ENCODE data around the gene ADAT2. TPM values are rescaled to one million over a fixed set of nuclear protein-coding genes. Genes with fewer than 3 reads are reported as not detected.

Gene ADAT2
- polyA plus RNA-seq, 1 donor from 2014 or later, result 3.3 TPM

GRCh38 chr6:143410859-143411270 is 39.6 kb downstream of the ADAT2 start:
- Histone ChIP-seq H3K4me2 (ENCODE audit: low read length) (no peak overlapping the region), H3F3A (ENCODE audit: insufficient read depth, low read length, poor library complexity, severe bottlenecking) (no peaks in the 10 kb centered on the region), H3K9ac (ENCODE audit: low read length) (no peak overlapping the region), H3K36me3 (ENCODE audit: insufficient read depth, low read length) (no peaks in the 10 kb centered on the region), H3K4me3 (ENCODE audit: low read length) (no peak overlapping the region), H3K79me2 (replicated peaks; ENCODE audit: insufficient read depth, low read length) (no peaks in the 10 kb centered on the region), H3K9me2 (ENCODE audit: insufficient read depth, low read length) (no peaks in the 10 kb centered on the region), H4K20me1 (ENCODE audit: insufficient read depth) (no peaks in the 10 kb centered on the region), H3K9me3 (ENCODE audit: low read length) (no peaks in the 10 kb centered on the region), H2AFZ (ENCODE audit: low read depth, low read length) (no peak overlapping the region), H3K27me3 (ENCODE audit: insufficient read depth, low read depth, low read length) (no peaks in the 10 kb centered on the region), H3K27ac (ENCODE audit: low read length) (no peak overlapping the region)
- TF ChIP-seq POLR2AphosphoS5 (IDR thresholded peaks at IDR 0.05) (no peak), TAF1 (IDR thresholded peaks at IDR 0.05; ENCODE audit: low read depth) (no peak), MXI1 (conservative IDR thresholded peaks at IDR 0.05; ENCODE audit: poor library complexity, severe bottlenecking) (no peak), EP300 (conservative IDR thresholded peaks at IDR 0.05; ENCODE audit: poor library complexity, severe bottlenecking) (no peak), EZH2 (IDR thresholded peaks at IDR 0.05; ENCODE audit: borderline replicate concordance, insufficient read depth, low read length, poor library complexity, severe bottlenecking) (no peak), RAD21 (conservative IDR thresholded peaks at IDR 0.05) (no peak), CTCF (IDR thresholded peaks at IDR 0.05; ENCODE audit: poor library complexity, severe bottlenecking) (no peak), SMC3 (conservative IDR thresholded peaks at IDR 0.05; ENCODE audit: poor library complexity) (no peak)
- TF ChIP-seq, protein P1, sequence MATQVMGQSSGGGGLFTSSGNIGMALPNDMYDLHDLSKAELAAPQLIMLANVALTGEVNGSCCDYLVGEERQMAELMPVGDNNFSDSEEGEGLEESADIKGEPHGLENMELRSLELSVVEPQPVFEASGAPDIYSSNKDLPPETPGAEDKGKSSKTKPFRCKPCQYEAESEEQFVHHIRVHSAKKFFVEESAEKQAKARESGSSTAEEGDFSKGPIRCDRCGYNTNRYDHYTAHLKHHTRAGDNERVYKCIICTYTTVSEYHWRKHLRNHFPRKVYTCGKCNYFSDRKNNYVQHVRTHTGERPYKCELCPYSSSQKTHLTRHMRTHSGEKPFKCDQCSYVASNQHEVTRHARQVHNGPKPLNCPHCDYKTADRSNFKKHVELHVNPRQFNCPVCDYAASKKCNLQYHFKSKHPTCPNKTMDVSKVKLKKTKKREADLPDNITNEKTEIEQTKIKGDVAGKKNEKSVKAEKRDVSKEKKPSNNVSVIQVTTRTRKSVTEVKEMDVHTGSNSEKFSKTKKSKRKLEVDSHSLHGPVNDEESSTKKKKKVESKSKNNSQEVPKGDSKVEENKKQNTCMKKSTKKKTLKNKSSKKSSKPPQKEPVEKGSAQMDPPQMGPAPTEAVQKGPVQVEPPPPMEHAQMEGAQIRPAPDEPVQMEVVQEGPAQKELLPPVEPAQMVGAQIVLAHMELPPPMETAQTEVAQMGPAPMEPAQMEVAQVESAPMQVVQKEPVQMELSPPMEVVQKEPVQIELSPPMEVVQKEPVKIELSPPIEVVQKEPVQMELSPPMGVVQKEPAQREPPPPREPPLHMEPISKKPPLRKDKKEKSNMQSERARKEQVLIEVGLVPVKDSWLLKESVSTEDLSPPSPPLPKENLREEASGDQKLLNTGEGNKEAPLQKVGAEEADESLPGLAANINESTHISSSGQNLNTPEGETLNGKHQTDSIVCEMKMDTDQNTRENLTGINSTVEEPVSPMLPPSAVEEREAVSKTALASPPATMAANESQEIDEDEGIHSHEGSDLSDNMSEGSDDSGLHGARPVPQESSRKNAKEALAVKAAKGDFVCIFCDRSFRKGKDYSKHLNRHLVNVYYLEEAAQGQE (IDR thresholded peaks at IDR 0.05; ENCODE audit: borderline replicate concordance), result no peak

DNA sequence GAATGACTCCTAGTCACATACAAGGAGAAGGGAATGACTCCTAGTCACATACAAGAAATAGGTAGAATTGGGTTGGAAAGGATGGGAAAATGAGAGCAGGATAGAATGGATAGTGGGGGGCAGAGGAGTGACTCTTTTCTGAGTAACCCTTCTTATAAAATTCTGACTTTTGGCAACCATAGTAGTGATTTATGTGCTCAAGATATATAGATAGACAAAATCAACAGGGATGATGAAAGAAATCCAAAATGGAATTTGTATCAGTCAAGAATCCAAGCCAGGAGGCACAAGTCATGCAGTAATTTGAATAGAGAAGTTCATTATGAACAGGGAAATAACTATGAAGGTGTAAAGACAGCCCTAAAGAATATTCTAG is 41.7 kb downstream of the ADAT2 start:
- no peak overlapping the region for H3K9ac ChIP-seq (ENCODE audit: low read length)
- no peaks in the 10 kb centered on the region for H3K79me2 ChIP-seq (replicated peaks; ENCODE audit: insufficient read depth, low read length)
- H3K4me2 ChIP-seq (ENCODE audit: low read length), result no peak overlapping the region
- no peaks in the 10 kb centered on the region for H3K9me2 ChIP-seq (ENCODE audit: insufficient read depth, low read length)
- H3K4me3 ChIP-seq (ENCODE audit: low read length), result no peak overlapping the region
- no peaks in the 10 kb centered on the region for H3K9me3 ChIP-seq (ENCODE audit: low read length)
- TF ChIP-seq, protein P1 (IDR thresholded peaks at IDR 0.05; ENCODE audit: borderline replicate concordance), result no peak
- TF ChIP-seq TAF1 (IDR thresholded peaks at IDR 0.05; ENCODE audit: low read depth), result no peak
- no peak for TF ChIP-seq POLR2AphosphoS5 (IDR thresholded peaks at IDR 0.05)
- TF ChIP-seq MXI1 (conservative IDR thresholded peaks at IDR 0.05; ENCODE audit: poor library complexity, severe bottlenecking), result no peak
- TF ChIP-seq SMC3 (conservative IDR thresholded peaks at IDR 0.05; ENCODE audit: poor library complexity), result no peak
- H3F3A ChIP-seq (ENCODE audit: insufficient read depth, low read length, poor library complexity, severe bottlenecking), result no peaks in the 10 kb centered on the region
- H4K20me1 ChIP-seq (ENCODE audit: insufficient read depth), result no peaks in the 10 kb centered on the region
- no peak overlapping the region for H3K27ac ChIP-seq (ENCODE audit: low read length)
- H3K36me3 ChIP-seq (ENCODE audit: insufficient read depth, low read length), result no peaks in the 10 kb centered on the region
- H2AFZ ChIP-seq (ENCODE audit: low read depth, low read length), result no peak overlapping the region
- H3K27me3 ChIP-seq (ENCODE audit: insufficient read depth, low read depth, low read length), result no peaks in the 10 kb centered on the region

Measured in neural cell (in vitro differentiated cells).